Activated CD4-positive, CD25-positive, alpha-beta regulatory T cell treated with anti-CD3 and anti-CD28 coated beads, Interleukin-2, amount 50 U/mL, for 24 hours (primary cell): Measurements from ENCODE around the gene TWF1.
"Not testable (repeated sequence)": the region's sequence is repeated elsewhere in the genome, so short reads cannot be mapped to it uniquely, and the experiment has no call there.

Source experiments
- ATAC-seq, 2 donors: fragments of 150-1000 bp; cut with Tn5 transposase; one replicate each; pipeline ENCODE4 v1.10.0; 2021; ENCODE audit warnings: mild to moderate bottlenecking in 1 of 2, moderate library complexity in 1 of 2

The TWF1 gene

DNA sequence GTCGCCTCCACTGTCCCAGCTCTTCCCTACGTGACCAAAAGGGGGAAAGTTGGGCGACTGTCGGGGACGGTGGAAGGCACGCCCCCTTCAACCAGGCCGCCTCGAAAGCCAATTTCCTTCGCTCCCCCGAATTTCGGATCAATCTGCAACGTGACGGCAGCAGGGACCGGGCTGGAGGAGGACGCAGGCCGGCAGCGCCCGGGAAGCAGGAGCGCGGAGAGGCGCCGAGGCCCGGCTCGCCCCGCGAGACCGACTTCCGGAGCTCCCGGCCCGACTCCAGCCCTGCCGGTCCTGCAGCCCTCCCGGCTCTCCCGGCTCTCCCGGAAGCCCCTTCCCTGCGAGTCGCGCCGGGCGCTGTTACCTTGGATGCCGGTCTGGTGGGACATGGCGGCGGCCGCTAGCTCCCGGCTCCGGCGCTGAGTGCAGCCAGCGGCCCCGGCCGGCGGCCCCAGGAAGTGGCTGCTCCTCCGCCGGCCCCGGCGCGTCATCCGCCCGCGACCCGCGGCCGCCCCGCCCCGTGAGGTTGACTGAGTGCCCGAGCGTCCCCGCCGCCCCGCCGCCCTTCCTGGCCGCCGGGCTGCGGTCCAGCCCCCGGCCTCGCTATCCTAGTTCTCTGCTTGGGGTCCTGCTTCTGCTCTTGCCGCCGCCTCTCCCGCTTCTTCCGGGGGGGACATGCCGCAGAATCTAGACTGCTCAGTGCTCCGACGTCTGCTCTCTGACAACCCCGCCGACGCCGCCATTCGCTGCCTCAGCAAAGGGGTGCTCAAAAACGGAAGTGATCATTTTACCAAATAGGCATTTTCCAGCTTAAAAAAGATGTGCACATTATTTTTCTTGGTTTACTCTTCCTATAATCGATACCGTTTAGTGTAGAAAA, at the start of gene TWF1:
TWF1 (minus strand) TSS at position 458 of the 877 bp plus-strand sequence; CDS start at position 386, 72 bp downstream.
- peak; percentile 96 to 97 for ATAC-seq

DNA sequence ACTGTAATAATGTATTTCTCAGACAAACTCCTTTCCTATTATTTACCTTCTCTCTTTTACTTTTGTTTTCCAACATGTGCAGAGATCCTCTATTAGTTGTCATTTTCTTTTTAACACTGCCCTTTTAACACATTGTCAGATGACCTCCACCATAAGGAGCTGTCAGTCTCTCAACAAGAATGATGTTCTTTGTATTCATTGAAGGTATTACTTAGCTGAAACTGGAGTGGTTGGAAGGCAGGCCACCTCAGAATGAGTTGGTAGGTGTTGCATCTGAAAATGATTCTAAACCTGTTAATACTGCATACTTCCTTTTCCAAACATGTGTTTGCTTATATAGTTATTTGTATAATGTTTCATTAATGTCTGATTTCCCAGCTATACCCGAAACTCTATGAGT, 46.6 kb upstream of the TWF1 start:
- no peak for ATAC-seq

DNA sequence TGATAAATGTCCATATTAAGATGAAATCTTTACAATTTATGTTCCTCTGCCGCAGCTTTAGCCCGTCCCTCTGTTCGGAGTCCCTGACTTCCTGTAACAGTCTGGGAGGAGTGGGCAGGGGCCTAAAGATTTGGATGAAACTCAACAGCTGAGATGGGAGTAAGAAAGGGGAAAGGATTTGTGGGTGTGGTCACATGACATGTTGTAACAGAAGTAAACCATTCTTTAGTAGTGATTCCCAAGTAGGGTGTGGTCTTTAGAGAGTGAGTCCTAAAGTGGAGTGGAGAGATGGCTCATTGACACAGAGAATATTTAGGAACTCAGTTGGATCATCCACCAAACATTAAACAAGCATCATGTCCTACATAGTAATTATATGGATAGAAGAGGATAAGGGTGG, 42.7 kb upstream of the TWF1 start:
- ATAC-seq: no peak

DNA sequence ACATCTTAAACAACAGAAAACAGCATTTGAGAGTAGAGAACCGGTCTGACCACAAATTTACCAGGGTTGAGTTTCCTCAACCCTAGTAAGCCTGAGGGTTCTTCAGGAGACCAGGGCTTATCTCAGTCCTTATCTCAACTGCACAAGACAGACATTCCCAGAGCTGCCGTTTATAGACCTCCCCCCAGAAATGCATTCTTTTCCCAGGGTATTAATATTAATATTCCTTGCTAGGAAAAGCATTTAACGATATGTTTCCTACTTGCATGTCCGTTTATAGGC, 42.0 kb upstream of the TWF1 start:
- no peak for ATAC-seq

DNA sequence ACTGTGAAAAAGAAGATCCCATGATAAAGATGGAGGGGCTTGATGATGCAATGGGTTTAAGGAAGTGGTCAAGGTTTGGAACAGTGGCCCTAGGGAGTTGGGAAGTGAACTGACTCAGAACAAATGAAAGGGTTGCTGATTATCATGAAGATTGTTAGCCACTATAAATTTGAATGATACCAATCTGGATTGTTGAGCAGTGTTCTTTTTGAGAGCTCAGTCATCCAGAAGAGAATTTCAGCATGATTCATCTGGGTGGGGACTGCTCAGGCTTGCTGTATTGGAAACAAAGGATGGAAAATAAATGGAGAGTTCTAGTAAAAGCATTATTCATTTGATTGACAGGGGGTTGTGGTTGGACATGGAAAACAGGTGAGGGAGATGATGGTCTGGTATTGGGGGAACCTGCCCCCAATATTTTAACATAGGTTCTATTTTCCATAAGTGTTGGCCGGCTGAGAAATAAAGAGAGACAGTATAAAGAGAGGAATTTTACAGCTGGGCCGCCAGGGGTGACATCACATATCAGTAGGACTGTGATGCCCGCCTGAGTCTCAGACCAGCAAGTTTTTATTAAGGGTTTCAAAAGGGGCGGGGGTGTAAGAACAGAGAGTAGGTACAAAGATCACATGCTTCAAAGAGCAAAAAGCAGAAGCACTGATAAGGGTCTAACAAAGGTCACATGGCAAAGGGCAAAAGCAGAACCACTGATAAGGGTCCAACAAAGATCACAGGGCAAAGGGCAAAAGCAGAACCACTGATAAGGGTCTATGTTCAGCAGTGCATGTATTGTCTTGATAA, 41.5 kb upstream of the TWF1 start:
- ATAC-seq: not testable (repeated sequence)

DNA sequence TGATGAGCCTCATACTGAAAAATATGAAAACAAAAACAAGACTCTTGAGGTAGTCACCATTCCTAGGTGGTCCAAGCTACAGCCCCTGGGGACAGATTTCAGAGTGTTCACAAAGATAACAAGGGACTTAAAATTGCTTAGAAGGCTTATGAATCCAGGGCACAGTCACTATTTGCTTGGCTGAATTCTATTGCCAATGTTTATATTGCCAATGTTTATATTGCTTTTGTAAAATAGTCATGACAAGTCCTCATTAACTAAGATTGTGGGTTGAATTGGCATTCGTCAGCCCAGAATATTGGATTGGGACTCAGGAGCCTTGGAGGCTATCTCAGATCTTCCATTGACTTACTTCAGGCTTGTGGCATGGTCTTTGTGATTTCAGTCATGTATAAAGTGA, 36.1 kb upstream of the TWF1 start:
- ATAC-seq: no peak

DNA sequence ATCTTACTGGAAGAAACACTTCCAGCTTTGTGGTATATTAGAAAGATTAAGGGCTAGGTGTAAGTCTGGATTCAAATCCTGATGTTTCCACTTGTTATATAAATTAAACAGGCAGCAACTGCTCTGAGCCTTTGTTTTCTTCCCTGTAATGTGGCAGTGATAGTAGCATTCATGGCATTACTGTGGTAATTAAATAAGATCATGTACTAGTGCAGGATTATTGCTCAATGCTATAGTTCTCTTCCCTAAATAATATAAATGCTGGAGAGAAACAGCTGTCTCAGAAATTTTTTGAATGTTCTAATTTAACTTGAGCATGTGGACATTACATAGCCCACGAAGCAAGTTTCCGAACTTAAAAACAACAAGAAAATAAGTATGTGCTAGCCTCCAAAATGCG, 35.1 kb upstream of the TWF1 start:
- ATAC-seq: no peak

DNA sequence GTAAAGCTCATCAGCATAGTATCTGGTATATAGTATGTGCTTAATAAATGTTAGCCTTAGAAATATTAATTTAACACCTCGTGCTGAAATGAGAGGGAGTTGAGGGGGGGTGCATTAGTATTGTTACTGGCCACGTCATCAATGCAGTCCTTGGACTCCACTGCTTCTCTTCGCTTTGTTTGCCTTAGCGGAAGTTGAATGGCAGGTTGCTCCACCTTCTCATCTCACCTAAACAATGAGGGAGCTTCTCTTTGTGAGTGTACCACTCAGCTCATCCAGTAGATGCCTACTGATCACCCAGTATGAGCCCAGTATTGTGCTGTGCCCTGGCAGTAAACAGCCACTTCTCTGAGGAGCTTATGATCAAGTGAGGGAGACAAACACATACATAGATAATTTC, 34.2 kb upstream of the TWF1 start:
- no peak for ATAC-seq

DNA sequence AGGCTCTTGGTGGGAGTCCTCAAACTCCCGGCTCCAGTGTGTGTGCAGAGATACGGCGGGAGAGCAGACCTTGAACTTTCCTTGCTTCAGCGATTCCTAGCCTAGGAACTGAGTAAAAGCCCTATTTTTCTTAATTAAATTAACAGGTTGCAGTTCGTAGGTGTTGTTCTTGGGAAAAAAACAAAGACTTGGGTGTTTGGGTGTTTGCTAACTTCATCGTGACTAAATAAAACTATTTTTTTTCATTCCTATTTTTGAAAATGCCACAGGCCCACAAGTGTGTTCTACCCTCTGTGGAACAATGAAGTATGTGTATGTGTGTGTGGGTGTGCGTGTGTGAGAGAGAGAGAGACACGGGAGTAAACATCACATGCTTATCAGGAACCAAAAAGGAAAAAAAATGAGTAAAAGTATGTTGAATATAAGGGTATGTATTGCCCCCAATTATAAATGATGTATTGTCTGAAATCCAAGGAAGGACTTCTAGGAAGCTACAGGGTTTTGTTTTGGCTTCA, 30.4 kb upstream of the TWF1 start:
- no peak for ATAC-seq

DNA sequence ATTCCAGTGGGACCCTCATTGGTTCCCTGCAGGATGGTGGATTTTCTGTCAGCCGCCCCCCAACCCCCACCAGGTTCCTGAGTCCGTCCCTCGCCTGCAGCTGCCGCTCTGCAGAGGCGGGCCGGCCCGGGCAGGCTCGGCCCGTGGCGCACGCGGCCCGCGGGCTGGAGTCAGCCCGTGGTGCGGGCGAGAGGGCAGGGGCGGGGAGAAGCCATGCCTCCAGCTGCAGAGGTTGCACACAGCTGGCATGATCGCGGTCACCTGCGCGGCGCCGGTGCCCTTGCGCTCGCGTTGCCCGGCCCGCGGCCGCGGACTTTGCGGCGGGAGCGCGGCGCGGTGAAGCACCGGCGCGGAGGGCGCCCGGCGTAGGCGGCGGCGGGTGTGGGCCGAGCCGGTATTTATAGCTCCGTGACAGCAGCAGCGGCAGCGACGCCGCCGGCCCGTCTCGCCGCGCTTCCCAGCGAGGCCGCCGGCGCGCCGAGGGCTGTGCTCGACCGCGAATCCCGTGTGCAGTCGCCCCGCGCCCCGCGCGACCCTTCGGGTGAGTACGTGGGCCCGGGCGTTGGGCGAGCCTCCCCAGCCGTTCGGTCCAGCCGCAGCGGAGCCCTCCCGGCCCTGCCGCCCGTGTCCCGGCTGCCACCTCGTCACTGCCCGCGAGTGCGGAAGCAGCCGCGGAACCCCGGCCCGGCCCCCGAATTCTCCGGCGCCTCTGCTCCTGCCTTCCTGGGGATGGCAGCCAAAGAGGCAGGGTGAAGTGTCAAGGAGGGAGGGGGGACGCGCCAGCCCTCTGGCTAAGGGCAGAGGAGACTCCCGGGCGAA, 29.7 kb upstream of the TWF1 start, which contains the start of gene TMEM117:
TMEM117 (plus strand) TSS at position 426 of the 819 bp plus-strand sequence.
- peak; percentile 71 to 80 for ATAC-seq

DNA sequence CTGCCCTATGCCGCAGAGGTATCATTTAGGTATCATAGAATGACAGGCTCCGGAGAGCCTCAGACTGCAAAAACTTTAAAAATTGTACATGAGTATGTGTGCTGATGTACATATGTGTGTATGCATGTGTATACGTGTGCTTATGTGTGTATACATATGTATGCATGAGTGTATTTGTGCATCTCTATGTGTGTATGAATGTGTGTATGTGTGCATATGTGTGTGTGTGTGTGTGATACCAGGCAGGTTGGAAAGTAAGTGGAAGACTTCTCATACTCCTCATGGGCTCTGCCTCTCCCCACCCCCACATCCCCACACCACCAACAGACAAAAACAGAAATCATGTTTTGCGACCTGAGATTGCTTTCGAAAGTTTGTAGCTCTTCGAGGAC, 29.1 kb upstream of the TWF1 start:
- peak in 1 of 2 donors; percentile 7 for ATAC-seq

DNA sequence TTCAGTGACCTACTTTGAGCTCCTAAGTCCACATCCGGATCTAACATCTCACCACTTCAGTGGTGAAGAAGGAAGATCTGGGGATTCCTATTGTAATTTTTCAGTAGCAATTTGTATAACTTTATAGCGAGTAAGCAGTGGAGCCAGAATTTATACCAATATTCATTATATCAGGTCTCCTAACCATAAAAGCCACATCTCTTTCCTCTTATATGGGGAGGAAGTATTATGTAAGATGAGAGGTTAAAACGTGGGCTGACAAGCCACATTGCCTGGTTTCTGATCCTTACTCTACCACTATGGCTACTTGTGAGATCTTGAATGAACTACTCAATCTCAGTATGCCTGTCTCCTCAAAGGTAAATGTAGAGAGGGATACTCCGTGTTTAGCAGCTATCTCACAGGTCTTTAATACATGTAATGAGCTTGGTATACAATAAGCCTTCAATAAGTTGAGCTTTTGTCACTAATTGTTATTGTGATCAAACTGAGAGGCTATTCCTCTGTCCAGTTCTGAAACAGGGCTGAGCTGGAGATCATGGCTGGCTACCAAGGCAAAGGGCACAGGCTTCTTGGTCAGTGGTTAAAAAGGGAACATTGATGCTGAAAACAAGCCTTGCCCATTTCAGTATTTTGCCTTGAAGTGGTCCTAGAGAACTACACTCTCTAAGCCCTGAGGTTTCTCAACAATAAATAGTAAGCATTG, 26.5 kb upstream of the TWF1 start:
- ATAC-seq: no peak

DNA sequence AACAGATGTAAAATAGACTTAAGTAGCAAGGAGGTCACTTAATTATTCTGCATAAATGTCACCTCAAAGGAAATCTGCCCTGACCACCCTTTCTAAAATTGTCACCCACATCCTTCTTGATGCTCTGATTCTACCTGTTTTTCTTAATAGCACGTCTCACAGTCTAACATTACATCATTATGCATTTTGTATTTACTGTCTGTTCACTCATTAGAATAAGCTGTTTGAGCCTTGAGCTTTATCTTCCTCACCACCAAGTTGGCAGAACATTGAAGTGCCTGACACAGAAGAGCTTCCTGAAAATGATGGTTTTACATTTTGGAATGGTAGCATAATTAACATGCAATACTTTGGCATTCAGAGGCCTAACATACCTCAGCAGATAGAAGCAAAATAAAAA, 21.0 kb upstream of the TWF1 start:
- ATAC-seq: no peak

DNA sequence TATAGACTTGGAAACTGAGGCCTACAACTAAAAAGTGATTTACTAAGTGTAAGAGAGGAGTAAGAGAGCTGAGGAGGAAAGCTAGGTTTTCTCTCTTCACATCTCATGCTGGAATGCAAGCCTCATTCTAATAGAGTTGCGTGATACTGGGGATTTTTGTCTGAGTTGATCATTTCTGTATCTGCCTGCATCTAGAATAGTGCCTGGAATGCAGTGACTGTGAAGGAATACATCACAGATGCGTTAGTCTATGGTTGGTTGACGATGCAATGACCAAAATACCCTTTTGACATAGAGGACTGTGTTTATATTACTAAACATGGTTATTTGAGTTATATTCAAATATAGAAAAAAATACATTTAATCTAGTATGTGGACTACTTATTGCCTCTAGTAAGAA, 20.6 kb upstream of the TWF1 start:
- ATAC-seq: no peak

DNA sequence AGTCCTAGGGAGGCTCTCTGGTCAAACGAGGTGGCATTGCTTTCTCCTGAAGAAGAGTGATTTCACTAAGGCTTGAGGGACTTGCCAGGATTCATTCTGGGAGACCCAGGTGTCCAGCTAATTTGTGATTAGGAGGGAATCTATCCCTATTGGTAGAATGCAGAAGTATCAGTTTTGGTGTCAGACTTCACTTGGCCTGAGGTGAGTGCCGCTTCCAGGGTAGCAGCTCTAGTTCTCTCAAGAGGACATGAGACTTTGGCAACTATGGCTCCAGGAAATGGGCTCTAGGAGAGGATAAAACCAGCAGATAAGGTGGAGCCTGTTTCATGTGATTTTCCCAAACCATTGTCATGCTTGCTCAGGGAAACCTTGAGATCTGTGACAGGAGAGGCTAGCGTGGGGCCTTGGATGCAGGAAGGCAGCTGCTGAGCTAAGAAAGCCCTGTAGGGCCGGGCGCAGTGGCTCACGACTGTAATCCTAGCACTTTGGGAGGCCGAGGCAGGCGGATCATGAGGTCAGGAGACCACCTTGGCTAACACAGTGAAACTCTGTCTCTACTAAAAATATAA, 18.2 kb upstream of the TWF1 start:
- ATAC-seq: no peak

DNA sequence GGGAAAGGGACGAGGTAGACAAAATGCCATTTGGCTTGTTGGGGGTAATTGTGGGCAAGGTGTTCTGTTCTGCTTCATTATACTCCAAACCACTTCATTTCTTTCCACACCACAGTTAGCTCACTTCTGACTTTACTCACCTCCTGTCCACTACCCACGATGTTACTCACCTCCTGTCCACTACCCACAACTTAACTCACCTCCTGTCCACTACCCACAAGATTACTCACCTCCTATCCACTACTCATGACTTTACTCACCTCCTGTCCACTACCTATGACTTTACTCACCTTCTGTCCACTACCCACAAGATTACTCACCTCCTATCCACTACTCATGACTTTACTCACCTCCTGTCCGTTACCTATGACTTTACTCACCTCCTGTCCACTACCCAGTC, 10.1 kb upstream of the TWF1 start:
- ATAC-seq: peak in 1 of 2 donors; percentile 17

DNA sequence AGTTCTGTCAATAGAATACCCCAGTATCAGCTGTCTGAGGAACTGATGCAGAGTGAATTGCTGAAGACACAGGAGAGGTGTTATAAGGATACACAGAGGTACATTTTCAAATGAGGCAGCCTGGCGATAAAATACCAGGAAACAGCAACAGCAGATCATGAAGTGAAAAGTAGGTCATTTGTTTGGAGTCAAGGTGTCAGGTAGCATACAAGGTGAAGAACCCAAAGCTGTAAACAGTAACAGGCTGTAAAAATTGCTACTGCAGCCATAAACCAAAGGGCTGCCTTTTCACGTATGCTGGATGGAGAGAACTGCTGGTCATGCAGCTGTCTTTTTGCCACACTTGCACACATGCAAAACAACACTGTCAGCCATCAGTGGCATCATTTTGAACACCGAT, 9.3 kb upstream of the TWF1 start:
- ATAC-seq: no peak

DNA sequence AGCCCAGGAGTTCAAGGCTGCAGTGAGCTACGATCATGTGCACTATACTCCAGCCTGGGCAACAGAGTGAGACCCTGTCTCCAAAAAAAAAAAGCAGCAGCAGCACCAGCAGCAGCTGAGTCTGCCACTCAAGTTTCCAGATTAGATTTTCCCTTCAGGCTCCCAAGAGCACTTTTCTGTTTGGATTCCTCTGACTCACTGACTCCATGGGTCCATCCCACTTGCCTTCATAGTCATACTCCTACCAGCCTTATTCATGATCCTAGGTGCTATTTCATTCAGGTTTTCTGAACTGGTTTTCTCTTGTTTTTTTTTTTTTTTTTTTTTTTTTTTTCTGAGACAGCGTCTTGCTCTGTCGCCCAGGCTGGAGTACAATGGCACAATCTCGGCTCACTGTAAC, 6.8 kb upstream of the TWF1 start:
- no peak for ATAC-seq

DNA sequence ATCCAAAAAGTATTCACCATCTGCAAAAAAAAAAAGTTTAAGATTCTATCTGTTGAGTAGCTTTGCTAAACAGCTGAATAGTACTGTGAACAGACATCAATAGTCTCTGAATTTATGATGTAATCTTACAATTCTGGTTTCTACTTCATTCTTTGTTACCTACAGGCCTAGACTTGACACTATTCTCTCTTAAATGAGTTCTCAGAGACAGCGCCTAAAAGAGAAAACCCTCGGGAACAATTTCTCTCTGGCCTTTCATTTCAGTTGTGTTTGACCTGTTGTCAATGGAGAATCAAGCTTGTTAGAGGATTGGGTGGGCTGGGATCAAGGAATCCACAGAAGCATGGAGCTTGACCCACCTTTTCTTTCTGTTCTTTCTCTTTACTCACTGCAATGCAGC, 5.9 kb upstream of the TWF1 start:
- no peak for ATAC-seq

DNA sequence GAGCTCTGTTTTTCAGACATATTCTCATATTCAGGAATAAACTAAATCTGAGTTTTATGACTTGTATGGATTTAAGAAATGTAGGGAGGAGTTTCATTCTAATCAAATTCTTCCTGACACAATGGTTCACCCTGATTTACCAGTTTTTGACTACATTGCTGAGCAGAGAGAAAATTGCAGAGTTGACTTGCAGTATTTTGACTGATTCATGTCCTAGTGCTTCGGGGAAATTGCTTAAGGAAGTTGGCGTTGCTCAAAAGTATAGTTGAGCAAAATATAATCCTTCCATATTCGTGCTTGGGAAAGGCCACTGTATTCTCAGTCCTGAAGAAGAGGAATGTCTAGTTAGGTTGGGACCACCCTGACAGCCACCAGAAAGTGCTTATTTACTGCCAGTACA, 1.3 kb upstream of the TWF1 start:
- ATAC-seq: no peak

DNA sequence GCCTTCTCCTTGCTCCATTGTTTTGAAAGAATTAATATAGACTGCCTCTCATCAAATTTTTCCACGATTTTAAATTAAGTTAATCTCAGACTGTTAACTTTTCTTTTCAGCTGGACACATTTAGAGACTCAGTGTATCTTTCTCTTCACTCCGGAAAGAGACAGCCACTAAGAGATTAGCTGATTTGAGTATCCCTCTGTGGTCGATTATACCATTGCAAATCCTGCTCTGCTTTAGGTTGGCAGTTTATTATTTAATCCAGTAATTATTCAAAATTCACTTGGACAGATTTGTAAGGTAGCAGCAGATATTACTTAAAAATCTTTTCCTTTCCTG, 588 bp upstream of the TWF1 start:
- no peak for ATAC-seq

DNA sequence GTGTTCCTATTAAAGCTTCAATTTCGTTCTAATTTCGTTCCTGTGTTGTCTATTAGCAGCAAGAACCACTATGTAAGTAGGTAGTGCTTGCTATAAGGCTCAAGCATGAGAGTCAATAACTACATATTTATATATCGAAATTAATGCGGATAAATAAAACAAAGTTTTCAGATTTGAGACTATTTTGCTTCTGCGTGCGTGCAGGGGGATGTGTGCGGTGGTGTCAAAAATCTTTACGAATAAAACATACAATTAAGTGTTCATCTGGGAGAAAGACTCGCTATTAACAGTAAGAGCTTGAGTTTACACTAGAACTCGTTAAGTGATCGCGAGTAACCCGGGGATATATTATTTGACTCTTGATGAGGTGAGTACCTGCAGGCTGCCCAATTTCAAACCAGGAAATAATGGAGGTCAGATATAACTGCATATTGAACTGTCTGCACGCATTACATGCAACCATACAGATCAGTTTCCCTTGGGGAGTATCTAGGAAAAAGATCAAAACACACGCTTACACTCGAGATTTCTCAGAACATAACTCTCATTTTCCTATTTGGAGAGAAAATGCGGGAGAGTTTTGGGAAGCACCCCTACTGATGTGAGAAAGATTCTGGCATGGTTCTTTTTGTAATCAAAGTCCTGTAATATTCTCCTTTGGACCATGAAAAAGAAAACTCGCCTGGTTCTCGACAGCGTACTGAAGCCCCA, 813 bp downstream of the TWF1 start:
- no peak for ATAC-seq
